HEK293 (cell line): ENCODE data around the gene RDH5.

Experiments used
- CTCF ChIA-PET: fragments of 350-600 bp; formaldehyde crosslinking; extraction: SDS; loops from one replicate; lab custom pipeline; 2021; ENCODE audit warnings: antibody characterized with exemption; lab: Yijun Ruan, JAX
- POLR2A ChIA-PET: fragments of 300-600 bp; formaldehyde crosslinking; extraction: SDS; loops from one replicate; lab custom pipeline; 2020; ENCODE audit warnings: antibody characterized with exemption, inconsistent platforms; lab: Yijun Ruan, JAX
- H3K27ac ChIP-seq: fragments of 200-500 bp; sonication (Bioruptor generic); 2 replicates; pipeline ENCODE4 v1.5.1; 2014; ENCODE audit warnings: low read depth, low read length, control low read depth, inconsistent platforms; ENCODE audit errors: extremely low read depth
- H3K36me3 ChIP-seq, 2 experiments: fragments of 200-500 bp in 1 of 2; sonication (Bioruptor generic) in 1 of 2; 1 replicate in 1 of 2; 2 replicates in 1 of 2; pipeline ENCODE4 v1.5.1; 2014 to 2017; ENCODE audit warnings: inconsistent platforms in 2 of 2, low read length in 2 of 2; ENCODE audit not compliant: control insufficient read depth in 2 of 2, insufficient read depth in 1 of 2
- H3K4me1 ChIP-seq: fragments of 200-500 bp; sonication (Bioruptor generic); 2 replicates; pipeline ENCODE4 v1.5.1; 2014; ENCODE audit warnings: mild to moderate bottlenecking, low read length, inconsistent platforms; ENCODE audit not compliant: control insufficient read depth, insufficient read depth
- H3K4me3 ChIP-seq: 2 replicates; pipeline ENCODE4 v1.5.1; 2011; ENCODE audit warnings: low read depth, mild to moderate bottlenecking, control low read depth, low read length, moderate library complexity
- H3K9me3 ChIP-seq: fragments of 200-500 bp; sonication (Bioruptor generic); 2 replicates; pipeline ENCODE4 v1.5.1; 2014; ENCODE audit warnings: low read depth, low read length, inconsistent platforms; ENCODE audit not compliant: control insufficient read depth, insufficient read depth
- GLI2 ChIP-seq: fragments of 450-650 bp; formaldehyde crosslinking; IDR thresholded peaks from 2 replicates; pipeline ENCODE4; 2017; ENCODE audit warnings: missing biosample characterization, missing genetic modification characterization, low read depth, borderline replicate concordance
- GLI4 ChIP-seq: fragments of 450-650 bp; formaldehyde crosslinking; IDR thresholded peaks from 2 replicates; pipeline ENCODE4 v1.5.1; 2016; ENCODE audit warnings: missing biosample characterization, missing genetic modification characterization
- GLIS2 ChIP-seq: fragments of 450-650 bp; formaldehyde crosslinking; IDR thresholded peaks from 2 replicates; pipeline ENCODE4 v1.5.1; 2016; ENCODE audit warnings: missing biosample characterization, missing genetic modification characterization
- KLF8 ChIP-seq: fragments of 450-650 bp; formaldehyde crosslinking; IDR thresholded peaks from 2 replicates; pipeline ENCODE4 v1.5.1; 2016; ENCODE audit warnings: missing biosample characterization, missing genetic modification characterization
- KLF9 ChIP-seq: fragments of 450-650 bp; formaldehyde crosslinking; IDR thresholded peaks from 2 replicates; pipeline ENCODE4 v1.5.1; 2016; ENCODE audit warnings: missing biosample characterization, missing genetic modification characterization, low read depth
- MEIS1 ChIP-seq: sonication (generic); formaldehyde crosslinking; IDR thresholded peaks from 2 replicates; pipeline ENCODE4 v1.8.1; 2022; ENCODE audit warnings: missing genetic modification reagents, mild to moderate bottlenecking, borderline replicate concordance
- OVOL3 ChIP-seq: fragments of 450-650 bp; formaldehyde crosslinking; IDR thresholded peaks from 2 replicates; pipeline ENCODE4 v1.5.1; 2016; ENCODE audit warnings: missing biosample characterization, missing genetic modification characterization
- ZBTB10 ChIP-seq: fragments of 450-650 bp; formaldehyde crosslinking; IDR thresholded peaks from 2 replicates; pipeline ENCODE4 v1.5.1; 2016; ENCODE audit warnings: missing biosample characterization, missing genetic modification characterization
- ZBTB8A ChIP-seq: fragments of 450-650 bp; formaldehyde crosslinking; IDR thresholded peaks from 2 replicates; pipeline ENCODE4 v1.5.1; 2016; ENCODE audit warnings: missing biosample characterization, missing genetic modification characterization
- ZIC2 ChIP-seq: fragments of 450-650 bp; formaldehyde crosslinking; IDR thresholded peaks from 2 replicates; pipeline ENCODE4 v1.5.1; 2016; ENCODE audit warnings: missing biosample characterization, missing genetic modification characterization
- ZNF169 ChIP-seq: fragments of 450-650 bp; formaldehyde crosslinking; IDR thresholded peaks from 2 replicates; pipeline ENCODE4 v1.5.1; 2016; ENCODE audit warnings: missing biosample characterization, missing genetic modification characterization
- ZNF174 ChIP-seq: fragments of 450-650 bp; formaldehyde crosslinking; IDR thresholded peaks from 2 replicates; pipeline ENCODE4 v1.5.0; 2017; ENCODE audit warnings: missing biosample characterization, mild to moderate bottlenecking, missing genetic modification characterization
- ZNF19 ChIP-seq: fragments of 450-650 bp; formaldehyde crosslinking; IDR thresholded peaks from 2 replicates; pipeline ENCODE4; 2016; ENCODE audit warnings: missing biosample characterization, missing genetic modification characterization, low read depth
- ZNF398 ChIP-seq: fragments of 450-650 bp; formaldehyde crosslinking; IDR thresholded peaks from 2 replicates; pipeline ENCODE4 v1.5.1; 2017; ENCODE audit warnings: missing biosample characterization, missing genetic modification characterization
- ZNF561 ChIP-seq: fragments of 450-650 bp; IDR thresholded peaks from 2 replicates; pipeline ENCODE4 v1.5.1; 2018; ENCODE audit warnings: missing biosample characterization, missing genetic modification characterization, borderline replicate concordance
- ZNF658 ChIP-seq: fragments of 450-650 bp; formaldehyde crosslinking; IDR thresholded peaks from 2 replicates; pipeline ENCODE4; 2016; ENCODE audit warnings: missing biosample characterization, missing genetic modification characterization
- ZNF670 ChIP-seq: fragments of 450-650 bp; formaldehyde crosslinking; IDR thresholded peaks from 2 replicates; pipeline ENCODE4 v1.5.1; 2016; ENCODE audit warnings: missing biosample characterization, missing genetic modification characterization, low read depth
- ZNF677 ChIP-seq: fragments of 450-650 bp; IDR thresholded peaks from 2 replicates; pipeline ENCODE4 v1.5.0; 2018; ENCODE audit warnings: missing biosample characterization, mild to moderate bottlenecking, missing genetic modification characterization, moderate library complexity
- ZNF747 ChIP-seq: fragments of 450-650 bp; formaldehyde crosslinking; IDR thresholded peaks from 2 replicates; pipeline ENCODE4 v1.5.1; 2016; ENCODE audit warnings: missing biosample characterization, missing genetic modification characterization
- ZNF768 ChIP-seq: fragments of 450-650 bp; formaldehyde crosslinking; IDR thresholded peaks from 2 replicates; pipeline ENCODE4 v1.5.1; 2018; ENCODE audit warnings: missing biosample characterization, mild to moderate bottlenecking, missing genetic modification characterization
- ZSCAN4 ChIP-seq: fragments of 450-650 bp; formaldehyde crosslinking; IDR thresholded peaks from 2 replicates; pipeline ENCODE4 v1.5.1; 2017; ENCODE audit warnings: missing biosample characterization, missing genetic modification characterization

The RDH5 gene

GRCh38 chr12:55702861-55703260, 17.3 kb upstream of the RDH5 start:
- no peaks in the 10 kb centered on the region for H3K36me3 ChIP-seq
- TF ChIP-seq ZBTB8A (tag by site-specific recombination) (no peak), ZNF677 (tag by site-specific recombination) (no peak), OVOL3 (tag by site-specific recombination) (no peak), ZIC2 (tag by site-specific recombination) (no peak), ZNF747 (no peak), ZNF174 (tag by site-specific recombination) (no peak), GLI2 (tag by site-specific recombination) (no peak), ZNF169 (tag by site-specific recombination) (no peak), GLIS2 (no peak), ZBTB10 (tag by site-specific recombination) (no peak), KLF8 (tag by site-specific recombination) (no peak), KLF9 (tag by site-specific recombination) (no peak), ZNF768 (tag by site-specific recombination) (no peak), MEIS1 (CRISPR knock-in tag) (no peak)
- H3K9me3 ChIP-seq, result no peaks in the 10 kb centered on the region
- POLR2A ChIA-PET, result no interaction called here
- H3K4me3 ChIP-seq, result no peak overlapping the region
- no peaks in the 10 kb centered on the region; the same call in 1 of the 2 replicates for H3K4me1 ChIP-seq
- H3K27ac ChIP-seq, result no peak overlapping the region
- CTCF ChIA-PET, result no interaction called here

- ChIA-PET POLR2A (no interaction called here), CTCF (interaction anchor here (0.5 to 0.6 kb wide), 2 partner anchors 255 to 1123 kb away, joined by 3 to 4 read pairs; no protein-coding TSS in a partner anchor)
- no peak overlapping the region for H3K27ac ChIP-seq
- TF ChIP-seq ZSCAN4 (tag by site-specific recombination) (peak; percentile 55), ZNF398 (0 out of 2 replicates have a peak, but pooled peaks have one; percentile 11), ZNF19 (no peak), ZNF561 (tag by site-specific recombination) (no peak), GLI4 (tag by site-specific recombination) (no peak), ZNF670 (tag by site-specific recombination) (no peak), ZNF658 (tag by site-specific recombination) (no peak)
- no peaks in the 10 kb centered on the region for H3K36me3 ChIP-seq
- H3K4me3 ChIP-seq, result no peak overlapping the region
- H3K9me3 ChIP-seq, result no peaks in the 10 kb centered on the region
- H3K4me1 ChIP-seq, result no peaks in the 10 kb centered on the region; the same call in 1 of the 2 replicates
Observed at GRCh38 chr12:55703288-55703687, 16.9 kb upstream of the RDH5 start.
